ENCODE measurements around the gene RETREG2. TPM values are rescaled to one million over a fixed set of nuclear protein-coding genes. Genes with fewer than 3 reads are reported as not detected.

The RETREG2 gene
- total RNA-seq, 2 donors from 2014 or later, result 26.6 to 41.7 TPM

- Histone ChIP-seq H3K4me1 (peaks cover 0 to 43% of the 10 kb centered on the region in 2 donors), H3K36me3 (peaks cover 28% of the 10 kb centered on the region), H3K9me3 (no peaks in the 10 kb centered on the region), H3K27me3 (no peaks in the 10 kb centered on the region), H3K27ac (no peak overlapping the region), H3K4me3 (no peak overlapping the region)
- no peak for DNase-seq (ENCODE audit: low spot score)
- TF ChIP-seq CTCF (IDR thresholded peaks at IDR 0.05), result no peak
These were observed 3.3 kb upstream of the RETREG2 start for GRCh38 chr2:219174801-219175200.

GRCh38 chr2:219175486-219175885 lies 2.6 kb upstream of the RETREG2 start:
- Histone ChIP-seq H3K36me3 (peaks cover 35% of the 10 kb centered on the region), H3K27me3 (no peaks in the 10 kb centered on the region), H3K4me1 (peaks cover 0 to 47% of the 10 kb centered on the region in 2 donors), H3K4me3 (peak overlapping the region in 1 of 2 donors; percentile 99), H3K9me3 (no peaks in the 10 kb centered on the region), H3K27ac (peak overlapping the region; percentile 98 to 99)
- DNase-seq (ENCODE audit: low spot score), result no peak
- TF ChIP-seq CTCF (IDR thresholded peaks at IDR 0.05), result no peak

- peak in 1 of 2 donors; percentile 55 for TF ChIP-seq CTCF (IDR thresholded peaks at IDR 0.05)
- DNase-seq (ENCODE audit: low spot score), result peak; percentile 65
- Histone ChIP-seq H3K27ac (peak overlapping the region; percentile 98 to 99), H3K4me1 (peaks cover 0 to 40% of the 10 kb centered on the region in 2 donors), H3K9me3 (no peaks in the 10 kb centered on the region), H3K27me3 (no peaks in the 10 kb centered on the region), H3K36me3 (peaks cover 41% of the 10 kb centered on the region), H3K4me3 (peak overlapping the region; percentile 98 to 99)
These were observed 1.9 kb upstream of the RETREG2 start for GRCh38 chr2:219175928-219176817.

- DNase-seq (ENCODE audit: low spot score), result peak; percentile 80
- Histone ChIP-seq H3K36me3 (peaks cover 50% of the 10 kb centered on the region), H3K4me3 (peak within 1 kb of the TSS; percentile 98 to 99), H3K9me3 (no peaks in the 10 kb centered on the region), H3K27me3 (no peaks in the 10 kb centered on the region), H3K4me1 (peaks cover 0 to 34% of the 10 kb centered on the region in 2 donors), H3K27ac (peak within 1 kb of the TSS; percentile 98 to 99)
- peak in 1 of 2 donors; percentile 26 for TF ChIP-seq CTCF (IDR thresholded peaks at IDR 0.05)
These were observed 1.1 kb upstream of the RETREG2 start, which contains the start of gene CNPPD1 for GRCh38 chr2:219176818-219177551. Gene CNPPD1 (minus strand): TSS chr2:219176925. CDS start chr2:219176828, 97 bp downstream.

GRCh38 chr2:219178377-219179175 lies 501 bp downstream of the RETREG2 start:
- DNase-seq (ENCODE audit: low spot score), result peak; percentile 60
- Histone ChIP-seq H3K9me3 (no peaks in the 10 kb centered on the region), H3K36me3 (peaks cover 53% of the 10 kb centered on the region), H3K4me3 (peak overlapping the region; percentile 98 to 99), H3K4me1 (peaks cover 0 to 34% of the 10 kb centered on the region in 2 donors), H3K27me3 (no peaks in the 10 kb centered on the region), H3K27ac (peak overlapping the region; percentile 98 to 99)
- TF ChIP-seq CTCF (IDR thresholded peaks at IDR 0.05), result no peak

Measured in right atrium auricular region (tissue), 2 donors.